H1 (cell line): ENCODE measurements around the gene ECSIT. TPM values are rescaled to one million over a fixed set of nuclear protein-coding genes. Genes with fewer than 3 reads are reported as not detected.

Experiments
- BACH1 ChIP-seq: IDR thresholded peaks from 2 replicates; pipeline ENCODE4 v1.6.1; 2012; ENCODE audit warnings: low read length, improper control_type of control experiment
- EZH2 ChIP-seq: fragments of 200-600 bp; sonication (generic); IDR thresholded peaks from 2 replicates; pipeline ENCODE4 v1.7.1; 2012; ENCODE audit warnings: low read depth, mild to moderate bottlenecking, moderate library complexity, low read length, inconsistent platforms; ENCODE audit not compliant: severe bottlenecking
- NANOG ChIP-seq: IDR thresholded peaks from 2 replicates; pipeline ENCODE4 v1.6.1; 2011; ENCODE audit warnings: low read length, low read depth, mild to moderate bottlenecking, inconsistent platforms; ENCODE audit not compliant: insufficient read depth, poor library complexity, severe bottlenecking
- POU5F1 ChIP-seq: IDR thresholded peaks from 2 replicates; pipeline ENCODE4 v1.6.1; 2011; ENCODE audit warnings: low read depth, mild to moderate bottlenecking, low read length, moderate library complexity
- polyA plus RNA-seq, 7 experiments: library from polyadenylated mRNA; depleted of rRNA in 3 of 7; stranded (reverse) in 5 of 7; unstranded in 2 of 7; fragments of >200 nt in 5 of 7; fragments of 200-250 nt in 2 of 7; gene quantifications; 1 replicate in 5 of 7; 2 replicates in 1 of 7; 4 replicates in 1 of 7; pipeline versions ENCODE4 v1.2.1 to v1.2.3, GENCODE V29; 2011 to 2013; ENCODE audit warnings: missing spikeins in 2 of 7, mixed read lengths in 2 of 7
- total RNA-seq: library from RNA; stranded (reverse); fragmentation: NEBNext Ultra II Directional; extraction: Animal tissue kit (Norgen Biotek cat#: 25700); gene quantifications from 2 replicates; pipeline ENCODE4 v1.2.1, GENCODE V29; 2021

Gene ECSIT
- total and polyA plus RNA-seq, 2 of the 8 experiments (the other 6 are each of a cell fraction or from before 2014, with no cell fraction given): 55.7 to 74.1 TPM

DNA sequence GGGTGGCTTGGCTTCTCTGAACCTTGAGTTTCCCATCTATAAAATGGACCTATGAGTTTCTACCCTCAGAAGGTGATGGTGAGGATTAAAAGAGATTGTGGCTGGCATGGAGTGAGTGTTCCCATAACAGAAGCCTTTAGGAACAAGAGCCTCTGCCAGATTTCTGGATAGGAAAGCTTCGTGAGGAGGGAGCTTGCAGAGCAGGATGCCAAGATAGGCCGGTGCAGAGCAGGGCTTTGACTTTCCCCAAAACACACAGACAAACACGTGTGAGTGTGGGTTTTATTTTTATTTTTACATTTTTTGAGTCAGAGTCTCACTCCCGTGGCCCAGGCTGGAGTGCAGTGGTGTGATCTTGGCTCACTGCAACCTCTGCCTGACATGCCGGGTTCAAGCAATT lies 6.0 kb upstream of the ECSIT start (continued):
- TF ChIP-seq POU5F1 (no peak), NANOG (no peak), BACH1 (no peak), EZH2 (no peak)
